IMR-90 (cell line): ENCODE results near the gene NARS2.

Experiments used
- CEBPB ChIP-seq: IDR thresholded peaks from 2 replicates; pipeline ENCODE4 v1.6.1; 2012; ENCODE audit warnings: low read depth, low read length, improper control_type of control experiment
- MXI1 ChIP-seq: IDR thresholded peaks from 2 replicates; pipeline ENCODE4 v1.6.1; 2012; ENCODE audit warnings: low read depth, mild to moderate bottlenecking, low read length, moderate library complexity, borderline replicate concordance
- POLR2A ChIP-seq: IDR thresholded peaks from 2 replicates; pipeline ENCODE4 v1.6.1; 2012; ENCODE audit warnings: mild to moderate bottlenecking, low read depth, low read length
- RAD21 ChIP-seq: IDR thresholded peaks from 2 replicates; pipeline ENCODE4 v1.6.1; 2012; ENCODE audit warnings: low read length, improper control_type of control experiment
- TF ChIP-seq, protein P1 (sequence below): conservative IDR thresholded peaks from 2 replicates; pipeline ENCODE4 v1.5.1; 2012; ENCODE audit warnings: mild to moderate bottlenecking, low read depth, low read length, improper control_type of control experiment

DNA sequence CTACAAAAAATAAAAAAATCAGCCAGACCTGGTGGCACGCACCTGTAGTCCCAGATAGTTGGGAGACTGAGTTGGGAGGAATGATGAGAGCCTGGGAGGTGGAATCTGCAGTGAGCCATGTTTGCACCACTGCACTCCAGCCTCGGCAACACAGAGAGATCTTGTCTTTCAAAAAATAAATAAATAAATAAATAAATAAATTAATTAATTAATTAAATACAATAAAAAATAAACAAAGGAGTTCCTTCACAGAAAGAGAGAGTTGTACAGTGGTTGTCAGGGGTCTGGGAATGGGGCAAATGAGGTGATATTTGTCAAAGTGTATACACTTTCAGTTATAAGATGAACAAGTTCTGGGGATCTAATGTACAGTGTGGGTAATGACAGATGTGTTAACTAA, 107.3 kb downstream of the NARS2 start:
- TF ChIP-seq, protein P1, sequence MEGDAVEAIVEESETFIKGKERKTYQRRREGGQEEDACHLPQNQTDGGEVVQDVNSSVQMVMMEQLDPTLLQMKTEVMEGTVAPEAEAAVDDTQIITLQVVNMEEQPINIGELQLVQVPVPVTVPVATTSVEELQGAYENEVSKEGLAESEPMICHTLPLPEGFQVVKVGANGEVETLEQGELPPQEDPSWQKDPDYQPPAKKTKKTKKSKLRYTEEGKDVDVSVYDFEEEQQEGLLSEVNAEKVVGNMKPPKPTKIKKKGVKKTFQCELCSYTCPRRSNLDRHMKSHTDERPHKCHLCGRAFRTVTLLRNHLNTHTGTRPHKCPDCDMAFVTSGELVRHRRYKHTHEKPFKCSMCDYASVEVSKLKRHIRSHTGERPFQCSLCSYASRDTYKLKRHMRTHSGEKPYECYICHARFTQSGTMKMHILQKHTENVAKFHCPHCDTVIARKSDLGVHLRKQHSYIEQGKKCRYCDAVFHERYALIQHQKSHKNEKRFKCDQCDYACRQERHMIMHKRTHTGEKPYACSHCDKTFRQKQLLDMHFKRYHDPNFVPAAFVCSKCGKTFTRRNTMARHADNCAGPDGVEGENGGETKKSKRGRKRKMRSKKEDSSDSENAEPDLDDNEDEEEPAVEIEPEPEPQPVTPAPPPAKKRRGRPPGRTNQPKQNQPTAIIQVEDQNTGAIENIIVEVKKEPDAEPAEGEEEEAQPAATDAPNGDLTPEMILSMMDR, result no peak
- TF ChIP-seq POLR2A (no peak), MXI1 (no peak), RAD21 (no peak), CEBPB (no peak)
